K562 (cell line): ENCODE measurements around the gene SUPT5H. TPM values are rescaled to one million over a fixed set of nuclear protein-coding genes. Genes with fewer than 3 reads are reported as not detected.

Experiments used
- BRF1 ChIP-seq: IDR thresholded peaks from 3 replicates; pipeline ENCODE4 v1.6.1; 2011; ENCODE audit warnings: borderline replicate concordance, mild to moderate bottlenecking; ENCODE audit not compliant: insufficient read length; ENCODE audit errors: extremely low read depth
- CCNT2 ChIP-seq: IDR thresholded peaks from 2 replicates; pipeline ENCODE4 v1.6.1; 2011; ENCODE audit warnings: borderline replicate concordance, low read depth, mild to moderate bottlenecking, moderate library complexity, mixed read lengths, low read length; ENCODE audit not compliant: insufficient read length; ENCODE audit errors: extremely low read depth
- CREB5 ChIP-seq: fragments of 250-450 bp; sonication (Bioruptor Pico); IDR thresholded peaks from 2 replicates; pipeline ENCODE4 v1.5.0; 2020; ENCODE audit warnings: mild to moderate bottlenecking
- DMBX1 ChIP-seq: fragments of 250-450 bp; sonication (Bioruptor Pico); IDR thresholded peaks from 2 replicates; pipeline ENCODE4 v1.8.0; 2022; ENCODE audit warnings: inconsistent platforms, mild to moderate bottlenecking, moderate library complexity, borderline replicate concordance
- FOXJ2 ChIP-seq: fragments of 200-800 bp; sonication (Bioruptor generic); IDR thresholded peaks from 2 replicates; pipeline ENCODE4 v1.6.1; 2016; ENCODE audit warnings: missing genetic modification characterization, missing compliant biosample characterization
- KAT2B ChIP-seq: IDR thresholded peaks from one replicate; pipeline ENCODE4 v1.6.1; 2012; ENCODE audit warnings: low read depth, mild to moderate bottlenecking, control low read depth, inconsistent platforms, low read length, moderate library complexity
- KDM4B ChIP-seq, 2 experiments: fragments of 450-650 bp in 1 of 2; sonication (generic) in 1 of 2; IDR thresholded peaks; 2 replicates each; pipeline ENCODE4 v1.6.1; 2016 to 2017; ENCODE audit warnings: borderline replicate concordance in 2 of 2, antibody characterized with exemption in 1 of 2, low read depth in 1 of 2, mild to moderate bottlenecking in 1 of 2
- NEUROD1 ChIP-seq: fragments of 150-350 bp; IDR thresholded peaks from 2 replicates; pipeline ENCODE4 v1.6.1; 2014; ENCODE audit warnings: borderline replicate concordance, low read length, low read depth; ENCODE audit not compliant: partially characterized antibody
- NFYB ChIP-seq: IDR thresholded peaks from 2 replicates; pipeline ENCODE4 v1.6.1; 2011; ENCODE audit warnings: mild to moderate bottlenecking, moderate library complexity; ENCODE audit not compliant: insufficient read length; ENCODE audit errors: extremely low read depth
- PTTG1 ChIP-seq: fragments of 450-650 bp; IDR thresholded peaks from 2 replicates; pipeline ENCODE4 v1.6.1; 2016; ENCODE audit warnings: low read depth, mild to moderate bottlenecking, missing genetic modification characterization, missing compliant biosample characterization
- STAT6 ChIP-seq: sonication (generic); formaldehyde crosslinking; IDR thresholded peaks from 2 replicates; pipeline ENCODE4 v1.8.1; 2023; ENCODE audit warnings: mild to moderate bottlenecking, missing genetic modification reagents
- XRCC3 ChIP-seq: fragments of 450-650 bp; IDR thresholded peaks from 2 replicates; pipeline ENCODE4 v1.6.1; 2017; ENCODE audit warnings: mild to moderate bottlenecking, moderate library complexity
- ZBTB2 ChIP-seq: fragments of 450-650 bp; IDR thresholded peaks from 2 replicates; pipeline ENCODE4 v1.6.1; 2016; ENCODE audit warnings: antibody characterized with exemption
- ZC3H8 ChIP-seq: fragments of 450-650 bp; IDR thresholded peaks from 2 replicates; pipeline ENCODE4 v1.6.1; 2017
- ZNF134 ChIP-seq: fragments of 250-450 bp; sonication (Bioruptor Pico); conservative IDR thresholded peaks from 2 replicates; pipeline ENCODE4 v1.4.0; 2020
- ZNF175 ChIP-seq: fragments of 200-800 bp; sonication (Bioruptor generic); IDR thresholded peaks from 2 replicates; pipeline ENCODE4 v1.6.1; 2016; ENCODE audit warnings: low read depth, mild to moderate bottlenecking, missing genetic modification characterization, missing compliant biosample characterization
- ZNF436 ChIP-seq: fragments of 250-450, 450-650 bp; sonication (Bioruptor Pico); formaldehyde crosslinking; IDR thresholded peaks from 2 replicates; pipeline ENCODE4 v1.7.0; 2020; ENCODE audit warnings: mild to moderate bottlenecking
- ZNF830 ChIP-seq: fragments of 250-450 bp; sonication (Bioruptor Pico); IDR thresholded peaks from 2 replicates; pipeline ENCODE4 v1.5.0; 2021; ENCODE audit warnings: mild to moderate bottlenecking
- polyA plus RNA-seq, 8 experiments: library from polyadenylated mRNA; depleted of rRNA in 4 of 8; stranded (reverse) in 5 of 8; unstranded in 3 of 8; fragments of >200 nt; fragmentation: Nextera tagmentation in 2 of 8; fragmentation: Illumina TruSeq in 1 of 8; extraction: Ambion mirVana in 2 of 8; extraction: Trizol in 1 of 8; gene quantifications; 2 replicates each; pipeline versions ENCODE4 v1.2.1 to v1.2.3, GENCODE V29; 2011 to 2014; ENCODE audit warnings: inconsistent platforms in 1 of 8, missing spikeins in 1 of 8
- total RNA-seq, 7 experiments: library from RNA; depleted of rRNA in 6 of 7; stranded (reverse); fragments of >200 nt in 6 of 7; fragmentation: Illumina TruSeq in 2 of 7; extraction: Trizol in 2 of 7; gene quantifications; 2 replicates each; pipeline versions ENCODE4 v1.2.1 to v1.2.3, GENCODE V29; 2011 to 2021; ENCODE audit warnings: low replicate concordance in 1 of 7
- TF ChIP-seq, protein P1 (sequence below): fragments of 250-450 bp; sonication (Bioruptor Pico); IDR thresholded peaks from 2 replicates; pipeline ENCODE4 v1.4.0; 2020; ENCODE audit warnings: mild to moderate bottlenecking, moderate library complexity, borderline replicate concordance

The SUPT5H gene
- total and polyA plus RNA-seq, 9 of the 15 experiments (the other 6 are each of a cell fraction or from before 2014, with no cell fraction given), result 13.3 to 85.9 (median 35.9) TPM

DNA sequence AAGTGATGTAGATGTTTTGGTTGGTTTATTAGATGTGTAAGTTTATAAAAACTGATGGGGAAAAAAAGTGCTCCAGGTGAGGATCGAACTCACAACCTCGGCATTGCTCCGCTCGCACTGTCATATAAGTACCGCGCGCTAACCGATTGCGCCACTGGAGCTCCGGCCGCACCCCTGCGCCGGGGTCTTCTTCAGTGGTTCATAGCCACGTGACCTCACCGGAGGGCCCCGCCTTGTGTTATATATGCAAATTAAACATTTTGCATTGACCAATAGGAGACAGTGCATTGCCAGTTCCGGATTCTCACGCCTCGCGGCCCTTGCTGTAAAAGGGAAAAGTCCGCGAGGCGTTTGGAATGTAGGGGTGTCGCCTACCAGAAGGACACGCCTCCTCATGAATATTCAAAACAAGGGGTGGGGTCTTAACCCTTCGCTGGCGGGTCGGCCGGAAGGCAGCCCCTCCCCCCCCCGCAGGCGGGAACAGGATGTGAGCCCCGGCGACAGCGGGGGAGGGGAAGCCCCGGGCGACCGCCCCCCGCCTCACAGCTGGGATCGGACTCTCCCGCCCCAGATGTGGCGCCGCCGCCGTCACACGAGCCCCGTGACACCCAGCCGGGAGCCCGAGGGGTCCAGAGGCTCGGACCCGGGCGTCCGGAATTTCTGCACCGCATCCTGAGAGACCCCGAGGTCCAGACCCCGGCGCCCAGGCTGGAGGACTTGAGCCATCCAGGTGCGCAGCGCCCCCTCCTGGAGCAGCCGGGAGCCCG lies 33.1 kb upstream of the SUPT5H start, which contains the start of gene PLEKHG2 (continued):
- TF ChIP-seq STAT6 (CRISPR knock-in tag) (0 out of 2 replicates have a peak, but pooled peaks have one; percentile 41), BRF1 (peak; percentile 93), PTTG1 (tag) (no peak), ZNF175 (CRISPR knock-in tag) (0 out of 2 replicates have a peak, but pooled peaks have one; percentile 46), DMBX1 (CRISPR knock-in tag) (no peak), ZBTB2 (peak; percentile 79), CCNT2 (peak; percentile 87), NEUROD1 (no peak), KDM4B (IDR thresholded peaks at IDR 0.05; ENCODE audit: borderline replicate concordance in 2 of 2, low read depth in 1 of 2) (no peak; a peak in 1 of 4 replicates), FOXJ2 (tag) (no peak), NFYB (peak; percentile 54), KAT2B (no peak), ZNF436 (CRISPR knock-in tag) (no peak), ZC3H8 (no peak), ZNF134 (no peak), CREB5 (CRISPR knock-in tag) (no peak), ZNF830 (peak; percentile 56; the same call in 1 of the 2 replicates), XRCC3 (no peak)
- TF ChIP-seq, protein P1, sequence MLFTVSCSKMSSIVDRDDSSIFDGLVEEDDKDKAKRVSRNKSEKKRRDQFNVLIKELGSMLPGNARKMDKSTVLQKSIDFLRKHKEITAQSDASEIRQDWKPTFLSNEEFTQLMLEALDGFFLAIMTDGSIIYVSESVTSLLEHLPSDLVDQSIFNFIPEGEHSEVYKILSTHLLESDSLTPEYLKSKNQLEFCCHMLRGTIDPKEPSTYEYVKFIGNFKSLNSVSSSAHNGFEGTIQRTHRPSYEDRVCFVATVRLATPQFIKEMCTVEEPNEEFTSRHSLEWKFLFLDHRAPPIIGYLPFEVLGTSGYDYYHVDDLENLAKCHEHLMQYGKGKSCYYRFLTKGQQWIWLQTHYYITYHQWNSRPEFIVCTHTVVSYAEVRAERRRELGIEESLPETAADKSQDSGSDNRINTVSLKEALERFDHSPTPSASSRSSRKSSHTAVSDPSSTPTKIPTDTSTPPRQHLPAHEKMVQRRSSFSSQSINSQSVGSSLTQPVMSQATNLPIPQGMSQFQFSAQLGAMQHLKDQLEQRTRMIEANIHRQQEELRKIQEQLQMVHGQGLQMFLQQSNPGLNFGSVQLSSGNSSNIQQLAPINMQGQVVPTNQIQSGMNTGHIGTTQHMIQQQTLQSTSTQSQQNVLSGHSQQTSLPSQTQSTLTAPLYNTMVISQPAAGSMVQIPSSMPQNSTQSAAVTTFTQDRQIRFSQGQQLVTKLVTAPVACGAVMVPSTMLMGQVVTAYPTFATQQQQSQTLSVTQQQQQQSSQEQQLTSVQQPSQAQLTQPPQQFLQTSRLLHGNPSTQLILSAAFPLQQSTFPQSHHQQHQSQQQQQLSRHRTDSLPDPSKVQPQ (CRISPR knock-in tag), result peak; percentile 75; the same call in 1 of the 2 replicates
